Ammon's horn (tissue), 1 donor: ENCODE measurements around the gene RAPGEF3.

Source experiments
- DNase-seq: peaks from one replicate; pipeline ENCODE4 v3.0.0-alpha.2; 2016; ENCODE audit warnings: low spot score

Gene RAPGEF3

DNA sequence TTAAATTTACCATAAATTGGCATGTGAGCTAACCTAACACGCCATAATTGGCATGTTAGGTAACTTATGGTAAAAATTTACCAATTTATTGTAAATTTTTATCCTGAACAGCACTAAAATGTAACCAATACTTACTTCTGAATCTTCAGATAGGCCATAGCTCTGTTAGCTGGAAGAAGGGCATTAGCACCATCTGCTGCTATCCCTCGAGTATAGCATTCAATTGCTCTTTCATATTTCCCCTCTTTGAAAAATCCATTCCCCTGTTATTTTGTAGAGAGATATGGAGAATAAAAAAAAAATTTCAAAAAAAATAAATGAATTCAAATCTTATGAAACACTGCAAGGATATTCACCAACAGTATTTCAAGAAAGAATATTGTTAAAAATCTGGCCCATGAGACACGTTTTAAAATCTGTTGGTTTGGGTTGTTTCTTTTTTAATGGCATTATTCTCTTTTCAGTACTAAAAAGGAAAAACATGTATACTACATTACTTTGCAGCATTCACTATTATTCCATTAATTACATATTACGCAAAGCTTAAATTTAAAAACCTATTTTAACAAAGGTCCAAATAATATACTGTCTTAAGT, 71.9 kb downstream of the RAPGEF3 start:
- peak; percentile 73 for DNase-seq
